Stimulated activated CD4-positive, alpha-beta T cell treated with anti-CD3 and anti-CD28 coated beads, Interleukin-1b, Interleukin-23, amount 100 ng/mL, for 48 hours (primary cell): ENCODE results near the gene TOP3B.

Experiments
- DNase-seq: peaks from one replicate; pipeline ENCODE4 v3.0.0-alpha.2; 2020

The TOP3B gene

DNA sequence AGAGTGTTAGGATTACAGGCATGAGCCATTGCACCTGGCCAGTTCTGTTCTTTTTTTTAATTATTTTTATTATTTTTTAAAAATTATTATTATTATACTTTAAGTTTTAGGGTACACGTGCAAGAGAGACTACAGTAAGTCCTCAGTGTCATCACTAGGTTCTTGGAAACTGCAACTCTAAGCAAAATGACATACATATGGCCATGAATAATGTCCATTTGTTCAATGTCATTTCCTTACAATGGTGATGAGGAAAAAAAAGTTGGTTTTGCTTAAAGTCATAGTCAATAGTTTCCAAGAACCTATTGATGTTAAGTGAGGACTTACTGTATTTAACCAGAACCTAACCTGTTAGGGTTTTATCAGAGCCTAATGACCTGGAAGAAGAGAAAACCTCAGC is 29.4 kb upstream of the TOP3B start:
- DNase-seq: no peak

DNA sequence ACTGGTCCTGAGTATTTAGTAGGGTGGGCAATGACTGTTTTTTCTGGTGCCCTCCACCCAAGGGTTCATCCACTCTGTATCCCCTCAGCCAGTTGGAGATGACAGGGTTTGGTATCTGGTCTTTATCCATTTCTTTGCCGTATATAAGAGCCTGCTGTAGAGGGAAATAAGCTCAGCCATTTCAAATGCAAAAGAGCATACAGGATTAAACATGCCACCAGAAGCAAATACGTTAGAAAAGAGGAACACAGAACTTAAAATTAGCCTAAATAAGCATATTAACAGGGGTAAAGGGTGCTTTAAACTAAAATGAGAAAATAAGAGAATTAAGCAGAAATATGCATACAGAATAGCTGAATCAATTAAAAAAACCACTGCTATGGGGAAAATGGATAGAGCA is 27.8 kb upstream of the TOP3B start:
- no peak for DNase-seq

DNA sequence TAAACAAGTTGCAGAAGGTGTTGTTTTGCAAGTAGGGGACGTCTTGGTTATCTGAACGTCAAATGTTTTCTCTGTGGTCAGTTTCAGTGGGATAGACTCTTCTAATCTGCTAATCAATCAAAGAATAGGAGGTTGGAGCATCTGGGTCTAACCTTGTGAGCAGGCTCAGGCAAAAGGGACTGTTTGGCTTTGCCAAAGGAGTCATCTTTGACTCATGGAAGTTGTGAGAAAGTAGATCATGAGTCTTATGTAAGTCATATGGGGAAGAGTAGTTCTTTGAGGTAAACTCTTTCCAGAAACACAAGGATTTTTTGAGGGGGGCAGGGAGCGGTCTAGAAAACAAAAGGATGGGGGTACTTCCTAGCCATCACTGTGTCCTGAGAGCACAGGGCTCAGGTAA is 27.1 kb upstream of the TOP3B start:
- DNase-seq: no peak

DNA sequence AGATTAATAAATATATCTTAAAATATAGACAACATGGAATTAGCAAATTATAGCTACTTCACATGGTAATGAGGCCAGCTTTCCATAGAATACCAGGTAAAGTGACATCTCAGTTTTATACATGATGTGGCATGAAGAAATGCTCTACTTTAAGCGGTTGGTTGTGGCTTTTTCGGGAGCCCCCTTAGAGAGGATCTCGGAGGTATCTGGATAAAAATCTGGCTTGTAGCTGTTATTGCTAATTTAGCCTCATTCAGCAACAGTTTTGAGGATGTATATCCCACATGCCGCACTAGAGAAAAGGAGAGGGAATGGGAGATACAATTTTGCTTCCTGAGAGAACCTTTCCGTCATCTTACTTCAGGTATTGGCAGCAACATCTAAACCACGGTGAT is 24.0 kb upstream of the TOP3B start:
- no peak for DNase-seq

DNA sequence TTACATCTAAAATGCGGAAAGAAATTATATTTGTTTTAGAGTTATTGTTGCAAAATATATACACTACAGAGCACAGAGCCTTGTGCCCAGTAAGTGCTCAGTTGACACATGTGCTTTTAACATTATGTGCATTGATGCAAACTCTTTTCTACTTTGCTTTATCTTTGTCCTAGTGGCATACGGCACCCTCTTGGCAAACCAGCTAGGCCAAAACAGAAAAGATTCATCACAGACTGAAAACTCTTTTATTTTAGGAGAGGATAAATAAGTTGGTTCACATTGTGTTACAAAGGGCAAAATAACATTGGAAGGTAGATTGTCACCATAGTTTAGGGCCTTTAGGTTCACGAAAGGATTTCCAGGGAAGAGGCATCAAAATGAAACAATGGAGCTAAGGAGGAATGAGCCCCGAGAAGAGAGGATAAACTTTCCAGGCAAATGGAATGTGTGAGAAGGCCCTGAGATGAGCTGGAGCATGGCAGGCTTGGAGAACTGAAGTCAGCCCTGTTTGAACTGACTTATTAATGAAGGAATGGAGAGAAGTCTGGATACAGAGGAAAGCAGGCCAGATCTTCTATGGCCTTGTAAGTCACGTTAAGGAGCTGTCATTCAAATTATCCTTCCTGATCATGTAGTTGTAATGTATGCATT is 23.5 kb upstream of the TOP3B start:
- DNase-seq: no peak

DNA sequence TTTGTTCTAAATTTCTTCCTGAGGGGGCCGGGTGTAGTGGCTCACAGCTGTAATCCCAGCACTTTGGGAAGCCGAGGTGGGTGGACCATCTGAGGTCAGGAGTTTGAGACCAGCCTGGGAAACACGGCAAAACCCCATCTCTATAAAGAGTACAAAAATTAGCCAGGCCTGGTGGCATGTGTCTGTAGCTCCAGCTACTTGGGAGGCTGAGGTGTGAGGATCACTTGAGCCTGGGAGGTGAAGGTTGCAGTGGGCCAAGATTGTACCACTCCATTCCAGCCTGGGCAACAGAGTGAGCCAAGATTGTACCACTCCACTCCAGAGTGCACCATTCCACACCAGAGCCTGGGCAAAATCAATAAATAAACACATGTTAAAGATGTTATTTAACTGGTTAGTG is 20.6 kb upstream of the TOP3B start:
- no peak for DNase-seq

DNA sequence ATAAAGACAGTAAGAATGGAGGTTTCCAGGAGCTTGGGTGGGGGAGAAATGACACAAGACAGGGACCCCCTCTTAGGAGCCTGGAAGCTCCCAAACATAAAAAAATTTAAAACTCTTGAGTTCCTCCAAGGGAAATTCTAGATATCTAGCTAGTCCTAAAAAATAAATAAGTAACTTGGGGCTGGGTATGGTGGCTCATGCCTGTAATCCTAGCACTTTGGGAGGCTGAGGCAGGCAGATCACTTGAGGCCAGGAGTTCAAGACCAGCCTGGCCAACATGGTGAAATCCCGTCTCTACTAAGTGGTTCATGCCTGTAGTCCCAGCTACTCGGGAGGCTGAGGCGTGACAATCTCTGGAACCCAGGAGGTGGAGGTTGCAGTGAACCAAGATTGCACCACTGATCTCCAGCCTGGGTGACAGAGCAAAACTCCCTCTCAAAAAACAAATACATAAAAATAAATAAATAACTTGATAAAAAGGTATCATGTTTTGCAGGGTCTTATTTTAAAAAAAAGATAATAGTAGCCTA is 20.0 kb upstream of the TOP3B start:
- no peak for DNase-seq

DNA sequence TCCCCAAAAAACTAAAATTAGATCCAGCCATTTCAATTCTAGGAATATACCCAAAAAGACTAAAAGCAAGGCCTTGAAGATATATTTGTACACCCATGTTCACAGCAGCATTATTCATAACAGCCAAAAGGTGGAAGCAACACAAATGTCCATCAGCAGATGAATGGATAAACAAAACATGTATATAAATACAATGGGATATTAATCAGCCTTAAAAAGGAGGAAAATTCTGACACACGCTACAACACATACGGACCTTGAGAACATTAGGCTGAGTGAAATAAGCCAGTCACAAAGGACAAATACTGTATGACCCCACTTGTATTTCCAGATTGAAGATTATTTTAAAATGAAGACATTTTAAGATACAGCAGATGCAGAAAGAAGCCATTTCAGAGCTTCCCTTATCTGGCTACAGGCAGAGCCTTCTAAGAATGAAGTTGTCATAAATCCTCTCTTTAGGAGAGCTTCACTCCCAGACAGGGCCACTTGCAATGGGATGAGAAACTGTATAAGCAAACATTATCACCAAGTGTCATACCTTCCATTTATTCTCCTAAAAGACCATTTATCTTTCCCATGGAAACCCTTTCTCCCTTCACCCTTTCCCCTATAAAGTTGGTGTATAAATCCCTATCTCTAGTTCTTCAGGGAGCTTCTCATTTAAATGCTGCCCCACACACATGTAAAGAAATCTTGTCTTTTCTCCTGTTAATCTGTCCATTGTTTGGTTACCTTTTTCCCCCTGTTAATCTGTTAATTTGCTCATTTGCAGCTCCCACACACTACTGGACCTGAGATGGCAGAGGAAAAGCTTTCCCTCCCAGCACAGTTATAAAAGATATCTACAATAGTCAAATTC is 19.3 kb upstream of the TOP3B start:
- DNase-seq: no peak

DNA sequence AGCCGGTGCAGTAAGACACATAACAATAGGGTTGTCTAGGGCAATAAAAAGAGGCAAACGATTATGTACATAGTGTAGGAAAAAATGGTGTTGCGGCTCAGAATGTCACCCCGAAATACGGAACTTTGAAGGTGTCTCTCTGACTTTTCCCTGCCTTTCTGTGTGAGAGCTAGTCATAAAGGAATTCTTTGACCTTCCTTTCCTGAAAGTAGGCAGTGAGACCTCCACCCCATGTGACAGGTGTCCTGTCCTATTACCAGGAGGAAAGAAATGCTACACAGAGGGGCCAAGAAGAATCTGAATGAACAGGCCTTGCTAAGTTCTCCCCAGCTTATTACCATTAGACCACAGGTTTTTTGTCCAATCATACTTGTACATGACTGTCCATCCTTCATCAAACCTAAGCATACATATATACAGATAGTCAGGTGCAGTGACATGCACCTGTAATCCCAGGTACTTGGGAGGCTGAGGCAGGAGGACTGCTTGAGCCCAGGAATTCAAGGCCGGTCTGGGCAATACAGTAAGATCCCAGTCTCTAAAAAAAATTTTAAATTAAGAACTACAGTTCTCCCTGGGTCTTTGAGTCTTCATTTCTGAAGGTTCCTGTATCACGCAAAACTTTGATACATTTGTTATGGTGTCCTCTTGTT is 16.1 kb upstream of the TOP3B start:
- no peak for DNase-seq

DNA sequence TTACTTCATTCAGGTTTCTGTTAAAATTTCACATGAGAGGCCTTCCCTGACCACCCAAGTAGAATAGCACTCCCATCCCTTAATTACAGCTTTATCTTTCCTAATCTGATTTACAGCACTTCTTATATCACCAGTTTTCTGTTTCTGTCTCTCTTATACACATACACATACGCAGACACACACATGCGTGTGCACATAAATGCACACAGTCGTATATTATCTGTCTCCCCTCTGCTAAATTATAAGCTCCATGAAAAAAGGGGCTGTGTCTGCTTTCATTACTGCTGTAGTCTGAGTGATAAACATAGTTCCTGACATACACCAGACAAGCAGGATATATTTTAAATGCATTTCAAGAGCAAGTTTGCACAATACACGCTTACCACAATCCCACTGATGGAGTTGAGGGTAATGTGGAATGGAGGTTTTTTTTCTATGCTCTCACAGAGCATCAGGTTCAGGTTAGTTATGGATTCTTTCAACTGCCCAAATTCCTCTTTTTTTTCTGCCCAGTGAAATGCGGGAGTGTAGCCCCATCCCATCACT is 13.7 kb upstream of the TOP3B start:
- DNase-seq: no peak

DNA sequence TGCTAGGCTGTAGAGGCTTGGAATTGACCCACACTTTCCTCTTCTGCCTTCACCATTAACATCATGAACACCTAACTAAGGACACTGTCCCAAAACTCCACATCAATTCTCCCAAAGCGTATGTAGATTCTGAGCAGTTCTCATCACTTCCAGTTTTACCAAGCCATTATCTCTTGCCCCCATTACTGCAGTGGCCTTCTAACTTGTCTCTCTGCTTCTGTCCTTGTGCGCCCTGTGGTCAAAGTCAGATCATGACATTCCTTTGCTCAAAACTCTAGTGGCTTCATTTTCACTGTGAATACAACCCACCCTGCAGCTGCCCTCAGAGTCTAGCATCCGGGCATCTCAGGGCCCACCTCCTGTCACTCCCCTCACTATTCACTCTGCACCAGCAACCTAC is 13.1 kb upstream of the TOP3B start:
- no peak for DNase-seq

DNA sequence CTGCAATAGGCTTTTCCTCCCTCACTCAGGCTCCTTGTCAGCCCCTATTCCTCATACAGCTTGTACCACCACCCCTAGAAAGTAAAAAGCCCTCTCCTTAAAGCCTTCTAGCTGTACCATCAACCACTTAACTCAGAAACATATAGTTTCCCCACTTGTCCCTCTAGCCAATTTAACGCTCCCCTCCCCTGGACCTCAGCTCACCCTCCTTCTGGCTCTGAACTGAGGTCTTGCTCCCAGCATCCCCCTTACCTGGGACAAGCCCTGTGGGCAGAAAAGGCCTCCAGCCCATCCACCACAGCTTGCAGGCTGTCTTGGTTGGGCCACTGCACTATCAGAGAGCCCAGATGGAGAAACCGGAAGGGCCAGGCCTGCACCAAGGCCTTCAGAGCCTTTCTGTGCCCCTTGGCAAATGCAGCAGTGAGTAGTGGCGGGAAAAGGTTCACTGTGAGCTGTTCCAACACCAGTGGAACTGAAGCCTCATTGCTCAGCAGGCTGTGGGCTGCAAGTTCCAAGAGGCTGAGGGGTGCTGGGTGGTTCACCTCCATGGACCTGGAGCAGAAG is 12.4 kb upstream of the TOP3B start:
- DNase-seq: no peak

DNA sequence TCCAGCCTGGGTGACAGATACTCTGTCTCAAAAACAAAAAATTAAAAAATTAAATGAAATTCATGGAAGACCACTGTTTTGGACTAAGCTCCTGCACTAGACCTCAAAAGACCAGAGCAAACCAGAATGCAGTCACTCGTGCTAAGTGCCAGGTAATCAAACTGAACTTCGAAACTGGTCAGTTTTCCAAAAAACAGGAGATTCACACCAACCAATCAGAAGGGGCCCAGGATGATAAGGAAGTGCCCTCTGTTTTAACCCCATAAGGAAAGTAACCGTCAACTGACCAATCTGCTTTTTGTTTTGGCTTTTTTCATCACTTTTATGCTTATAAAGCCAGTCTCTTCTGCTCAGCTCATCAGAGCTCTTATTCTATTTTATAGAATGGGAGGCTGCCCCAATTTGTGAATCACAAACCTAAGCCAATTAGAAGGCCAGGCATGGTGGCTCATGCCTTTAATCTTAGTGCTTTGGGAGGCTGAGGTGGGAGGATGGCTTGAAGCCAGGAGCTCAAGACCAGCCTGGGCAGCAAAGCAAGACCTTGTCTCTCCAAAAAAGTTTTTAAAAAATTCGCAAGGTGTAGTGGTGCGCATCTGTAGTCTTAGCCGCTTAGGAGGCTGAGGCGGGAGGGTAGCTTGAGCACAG is 10.1 kb upstream of the TOP3B start:
- no peak for DNase-seq

DNA sequence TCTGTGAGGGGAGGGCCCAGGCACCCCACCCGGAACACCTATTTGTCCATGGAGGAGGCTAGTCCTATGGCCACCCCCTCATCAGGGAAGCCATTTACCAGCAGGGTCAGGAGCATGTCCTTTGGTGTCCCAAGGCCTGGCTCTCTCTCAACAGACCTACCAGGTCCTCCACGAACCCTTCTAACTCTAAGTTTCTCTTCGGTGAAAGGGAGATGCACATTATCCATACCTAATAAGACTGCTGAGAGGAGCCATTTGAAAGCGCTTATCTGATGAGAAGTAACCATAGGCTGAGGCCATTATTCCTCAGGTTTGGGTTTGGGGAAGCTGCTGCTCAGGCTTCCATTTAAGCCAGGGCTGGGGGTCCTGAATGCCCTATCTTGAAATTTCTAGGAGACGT is 9.2 kb upstream of the TOP3B start:
- no peak for DNase-seq

DNA sequence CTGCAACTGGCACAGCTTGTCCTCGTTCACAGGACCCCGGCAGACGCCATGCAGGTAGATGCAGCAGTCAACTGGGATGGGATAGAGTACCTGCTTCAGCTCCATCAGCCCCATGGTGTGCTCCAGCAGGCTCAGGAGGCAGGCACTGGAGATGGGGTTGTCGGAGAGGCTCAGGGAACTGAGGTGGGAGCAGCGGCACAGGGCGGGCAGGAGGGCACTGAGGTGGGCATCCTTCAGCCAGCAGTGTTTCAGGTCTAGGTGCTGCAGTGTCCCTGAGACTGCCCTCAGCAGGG is 8.7 kb upstream of the TOP3B start:
- no peak for DNase-seq

DNA sequence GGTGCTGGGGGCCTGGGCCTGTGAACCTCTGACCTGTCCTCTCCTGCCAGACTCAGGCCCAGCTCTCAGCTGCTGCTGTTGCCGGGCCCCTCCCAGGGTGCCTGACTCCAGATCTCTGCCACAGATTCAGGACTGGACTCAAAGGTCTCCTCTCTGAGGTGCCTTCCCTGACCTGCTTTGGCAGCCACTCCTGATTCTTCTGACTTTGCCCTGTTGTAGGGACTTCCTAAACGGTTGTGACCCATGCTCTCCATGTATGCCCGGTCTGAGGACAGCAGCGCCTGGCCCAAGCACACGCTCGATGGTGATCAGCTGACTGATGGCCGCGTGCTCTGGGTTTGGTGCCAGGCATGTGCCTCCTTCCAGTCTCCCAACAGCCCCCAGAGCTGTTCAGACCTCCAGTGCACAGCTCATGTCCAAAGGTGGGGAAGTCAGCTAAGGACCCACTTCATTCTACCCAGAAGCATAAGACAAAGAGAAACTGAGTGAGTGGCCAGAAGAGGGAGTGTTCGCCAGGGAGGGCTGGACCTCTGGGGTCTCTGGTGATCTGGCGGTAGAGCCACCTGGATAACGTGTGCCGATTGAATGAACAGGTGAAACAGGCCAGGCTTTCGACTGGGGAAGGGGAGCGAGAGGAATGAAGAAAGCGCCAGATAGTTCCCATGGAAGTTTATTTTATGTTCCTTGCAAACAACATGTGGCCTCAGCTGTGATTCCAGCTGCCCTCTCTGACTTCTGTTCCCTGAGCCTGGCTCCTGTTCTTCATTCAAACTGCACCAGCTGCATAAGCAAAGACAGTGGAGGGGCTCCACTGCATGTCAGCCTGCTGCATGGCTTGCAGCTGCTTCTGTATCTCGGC is 8.1 kb upstream of the TOP3B start:
- no peak for DNase-seq

DNA sequence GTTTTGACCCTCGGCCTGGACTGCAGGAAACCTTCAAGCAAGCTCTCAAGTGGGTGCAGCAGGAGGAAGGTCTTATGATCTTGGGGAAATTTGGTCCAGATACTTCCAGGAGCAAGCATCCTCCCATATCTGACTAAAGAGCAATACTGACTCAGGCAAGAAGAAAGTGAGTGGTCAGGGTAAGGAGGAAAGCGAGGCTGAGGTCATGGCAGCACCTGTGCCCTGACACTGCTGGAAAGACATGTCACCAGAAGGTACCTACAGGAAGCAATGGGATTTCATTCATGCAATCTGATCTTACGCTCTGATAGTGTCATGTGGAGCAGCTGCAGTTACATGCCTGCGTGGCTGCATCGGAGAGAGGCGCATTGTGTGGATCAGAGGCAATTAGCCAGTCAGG is 6.5 kb upstream of the TOP3B start:
- DNase-seq: no peak

DNA sequence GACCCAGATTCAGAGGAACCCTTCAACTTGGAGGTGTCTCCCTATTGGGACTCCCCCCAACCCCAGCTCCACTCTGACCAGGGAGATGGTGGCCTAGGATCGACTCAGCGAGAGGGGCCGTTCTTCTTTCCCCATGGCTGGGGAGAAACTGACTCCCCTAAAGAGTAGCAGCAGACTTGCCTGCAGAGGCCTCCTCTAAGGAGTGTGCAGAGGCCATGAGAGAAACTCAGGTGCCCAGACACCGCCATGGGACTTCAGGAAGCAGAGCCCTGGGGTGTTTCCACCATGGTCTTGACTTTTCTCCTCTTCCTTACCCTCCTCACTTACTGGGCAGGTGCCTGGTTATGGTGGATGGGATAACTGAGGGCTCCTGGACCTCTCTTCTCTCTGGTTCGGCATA is 2.6 kb upstream of the TOP3B start:
- DNase-seq: no peak

DNA sequence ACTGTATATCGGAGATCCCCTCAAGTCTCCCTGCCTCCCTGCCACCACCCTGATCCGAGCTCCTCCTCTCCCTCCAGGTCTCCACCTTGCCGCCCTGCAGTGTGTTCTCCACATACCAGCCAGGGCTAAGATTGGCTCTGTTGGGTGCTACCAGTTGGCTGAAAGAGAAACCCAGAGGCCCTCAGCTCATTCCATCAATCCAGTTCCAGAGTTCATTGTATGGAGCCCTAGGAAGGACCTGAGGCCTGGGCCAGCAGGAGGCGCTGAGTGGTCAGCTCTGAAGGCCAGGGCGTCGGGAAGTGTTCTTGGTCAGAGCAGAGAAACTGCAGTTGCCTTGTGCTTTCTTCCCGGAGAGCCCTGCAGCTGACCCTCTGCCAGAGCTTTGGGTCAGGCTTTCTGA is 2.2 kb upstream of the TOP3B start:
- no peak for DNase-seq

DNA sequence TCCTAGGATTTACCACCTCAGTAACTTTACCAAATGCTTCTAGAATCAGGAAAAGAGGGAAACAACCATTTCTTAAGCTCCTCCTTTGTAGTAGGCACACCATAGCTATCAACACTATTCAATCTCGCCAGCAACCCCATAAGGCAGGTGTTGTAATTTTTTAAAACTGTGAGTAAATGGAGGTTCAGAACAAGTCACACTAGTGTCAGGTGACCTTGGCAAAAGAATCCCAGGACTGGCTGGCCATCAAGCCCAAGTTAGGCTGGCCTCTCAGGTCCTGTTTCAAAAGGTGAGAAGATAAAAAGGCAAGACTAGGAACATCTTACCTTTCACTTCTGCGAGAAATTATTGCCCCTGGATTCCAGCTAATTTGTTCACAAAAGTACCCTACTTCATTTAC is 713 bp downstream of the TOP3B start:
- DNase-seq: no peak

DNA sequence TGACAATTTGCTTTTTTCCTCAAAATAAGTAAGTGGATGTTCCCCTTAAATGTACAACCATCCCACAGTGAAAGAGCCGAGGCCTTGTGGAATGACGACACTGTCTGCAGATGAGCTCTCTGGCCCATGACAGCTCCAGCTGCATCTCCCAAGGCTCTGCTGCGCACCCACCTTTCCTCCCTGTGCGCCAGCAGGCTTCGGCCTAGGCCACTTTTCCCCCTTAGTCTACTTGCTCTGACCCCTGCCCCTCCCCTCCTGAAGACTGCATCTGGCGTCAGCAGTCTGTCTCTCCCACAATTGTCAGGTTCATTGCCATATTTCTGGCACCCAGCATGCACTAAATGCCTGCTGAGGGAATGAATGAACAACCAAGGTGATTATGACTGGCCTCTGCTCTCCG is 2.0 kb downstream of the TOP3B start:
- no peak for DNase-seq
